ENCODE results near the gene SERPINE2. TPM values are rescaled to one million over a fixed set of nuclear protein-coding genes. Genes with fewer than 3 reads are reported as not detected.
A peak's percentile ranks its signal among the peaks of the same experiment; 100 is the strongest.

Gene SERPINE2
- total RNA-seq, 1 donor from 2014 or later, result 36.0 TPM

DNA sequence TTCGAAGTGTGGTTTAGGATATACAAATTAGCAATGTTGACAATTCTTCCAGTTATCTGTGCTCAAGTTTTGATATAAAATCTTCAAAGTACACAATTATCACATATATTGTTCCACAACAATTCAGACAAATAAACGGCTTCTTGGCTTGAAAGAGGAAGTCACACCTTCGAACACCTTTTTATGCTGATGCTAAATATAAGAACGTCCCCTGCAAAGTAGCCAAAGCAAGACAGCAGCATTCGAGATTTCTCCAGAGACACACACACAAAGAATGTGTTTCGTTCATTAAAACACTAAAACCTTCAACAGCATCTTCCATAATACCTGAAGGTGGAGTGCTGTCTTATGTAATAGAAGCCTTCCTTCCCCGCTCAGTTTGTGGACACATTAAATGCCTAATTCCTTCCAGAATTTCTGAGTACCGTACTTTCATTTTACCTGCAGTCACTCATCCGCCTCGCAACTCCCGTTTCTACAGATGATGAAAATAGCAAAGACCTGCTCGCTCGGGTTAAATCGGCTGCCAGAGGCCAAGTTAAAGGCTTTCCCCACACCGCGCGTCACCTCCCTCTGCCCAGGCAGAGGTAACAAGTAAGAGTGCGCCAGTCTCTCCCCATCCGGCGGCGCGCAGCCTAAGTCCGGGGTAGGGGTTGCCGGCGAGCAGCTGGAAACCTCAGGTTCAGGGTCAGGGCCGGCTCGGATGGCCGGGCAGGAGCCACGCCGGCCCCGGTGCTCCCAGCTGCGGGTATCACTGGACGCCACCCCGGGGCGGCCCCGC, 847 bp downstream of the SERPINE2 start:
- peaks cover 26% of the 10 kb centered on the region for H3K4me1 Mint-ChIP-seq
- no peak overlapping the region for H3K27ac Mint-ChIP-seq (ENCODE audit: unreplicated experiment)
- H3K27me3 Mint-ChIP-seq (ENCODE audit: low read depth), result peaks cover 59% of the 10 kb centered on the region
- peak; percentile 43 for DNase-seq (ENCODE audit: low read depth, low spot score)
- TF ChIP-seq, protein P1, sequence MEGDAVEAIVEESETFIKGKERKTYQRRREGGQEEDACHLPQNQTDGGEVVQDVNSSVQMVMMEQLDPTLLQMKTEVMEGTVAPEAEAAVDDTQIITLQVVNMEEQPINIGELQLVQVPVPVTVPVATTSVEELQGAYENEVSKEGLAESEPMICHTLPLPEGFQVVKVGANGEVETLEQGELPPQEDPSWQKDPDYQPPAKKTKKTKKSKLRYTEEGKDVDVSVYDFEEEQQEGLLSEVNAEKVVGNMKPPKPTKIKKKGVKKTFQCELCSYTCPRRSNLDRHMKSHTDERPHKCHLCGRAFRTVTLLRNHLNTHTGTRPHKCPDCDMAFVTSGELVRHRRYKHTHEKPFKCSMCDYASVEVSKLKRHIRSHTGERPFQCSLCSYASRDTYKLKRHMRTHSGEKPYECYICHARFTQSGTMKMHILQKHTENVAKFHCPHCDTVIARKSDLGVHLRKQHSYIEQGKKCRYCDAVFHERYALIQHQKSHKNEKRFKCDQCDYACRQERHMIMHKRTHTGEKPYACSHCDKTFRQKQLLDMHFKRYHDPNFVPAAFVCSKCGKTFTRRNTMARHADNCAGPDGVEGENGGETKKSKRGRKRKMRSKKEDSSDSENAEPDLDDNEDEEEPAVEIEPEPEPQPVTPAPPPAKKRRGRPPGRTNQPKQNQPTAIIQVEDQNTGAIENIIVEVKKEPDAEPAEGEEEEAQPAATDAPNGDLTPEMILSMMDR (conservative IDR thresholded peaks at IDR 0.05), result no peak
- no peaks in the 10 kb centered on the region for H3K36me3 Mint-ChIP-seq (ENCODE audit: low read depth)
- H3K9me3 Mint-ChIP-seq, result no peaks in the 10 kb centered on the region
- H3K4me3 Mint-ChIP-seq, result peak overlapping the region; percentile 90

- TF ChIP-seq, protein P1 (conservative IDR thresholded peaks at IDR 0.05), result no peak
- peaks cover 45% of the 10 kb centered on the region for H3K27me3 Mint-ChIP-seq (ENCODE audit: low read depth)
Observed at GRCh38 chr2:224036731-224037361, 2.2 kb downstream of the SERPINE2 start.

GRCh38 chr2:224034017-224034416, 5.1 kb downstream of the SERPINE2 start:
- no peaks in the 10 kb centered on the region for H3K9me3 Mint-ChIP-seq

More at GRCh38 chr2:224036731-224037361, 2.2 kb downstream of the SERPINE2 start:
- peak overlapping the region; percentile 76 for H3K4me3 Mint-ChIP-seq
- H3K4me1 Mint-ChIP-seq, result peaks cover 26% of the 10 kb centered on the region
- H3K36me3 Mint-ChIP-seq (ENCODE audit: low read depth), result no peaks in the 10 kb centered on the region
- no peak for DNase-seq (ENCODE audit: low read depth, low spot score)
- no peak overlapping the region for H3K27ac Mint-ChIP-seq (ENCODE audit: unreplicated experiment)
- H3K9me3 Mint-ChIP-seq, result no peaks in the 10 kb centered on the region

DNA sequence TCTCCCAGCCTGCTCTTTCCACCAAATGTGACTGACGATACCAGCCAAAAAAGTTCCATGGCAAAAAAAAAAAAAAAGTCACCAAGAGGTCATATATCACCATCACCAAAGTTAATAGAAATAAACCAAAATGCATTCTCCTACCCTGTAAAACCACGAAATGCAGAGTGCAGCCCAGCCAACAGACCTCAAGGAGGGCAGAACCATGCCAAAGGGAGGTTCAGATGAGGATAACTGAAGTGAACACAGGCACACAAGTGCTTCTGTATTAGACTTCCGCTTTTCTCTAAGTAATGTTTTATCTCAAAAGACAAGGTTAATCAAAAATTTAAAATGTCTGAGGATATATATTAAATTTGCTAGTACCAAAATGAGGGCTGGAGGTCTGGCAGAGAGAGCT, 5.5 kb downstream of the SERPINE2 start:
- no peak overlapping the region for H3K4me3 Mint-ChIP-seq
- TF ChIP-seq, protein P1 (conservative IDR thresholded peaks at IDR 0.05), result no peak
- no peaks in the 10 kb centered on the region for H3K9me3 Mint-ChIP-seq
- H3K27me3 Mint-ChIP-seq (ENCODE audit: low read depth), result peaks cover 21% of the 10 kb centered on the region
- H3K27ac Mint-ChIP-seq (ENCODE audit: unreplicated experiment), result no peak overlapping the region
- DNase-seq (ENCODE audit: low read depth, low spot score), result no peak
- H3K36me3 Mint-ChIP-seq (ENCODE audit: low read depth), result no peaks in the 10 kb centered on the region
- peaks cover 17% of the 10 kb centered on the region for H3K4me1 Mint-ChIP-seq

More at GRCh38 chr2:224034017-224034416, 5.1 kb downstream of the SERPINE2 start:
- peaks cover 17% of the 10 kb centered on the region for H3K4me1 Mint-ChIP-seq
- peak overlapping the region; percentile 7 for H3K4me3 Mint-ChIP-seq
- H3K36me3 Mint-ChIP-seq (ENCODE audit: low read depth), result no peaks in the 10 kb centered on the region
- DNase-seq (ENCODE audit: low read depth, low spot score), result no peak
- H3K27me3 Mint-ChIP-seq (ENCODE audit: low read depth), result peaks cover 21% of the 10 kb centered on the region
- H3K27ac Mint-ChIP-seq (ENCODE audit: unreplicated experiment), result peak overlapping the region; percentile 75
- TF ChIP-seq, protein P1 (conservative IDR thresholded peaks at IDR 0.05), result no peak

GRCh38 chr2:224032283-224032682, 6.8 kb downstream of the SERPINE2 start:
- DNase-seq (ENCODE audit: low read depth, low spot score), result no peak
- TF ChIP-seq, protein P1 (conservative IDR thresholded peaks at IDR 0.05), result no peak
- Mint-ChIP-seq H3K36me3 (ENCODE audit: low read depth) (no peaks in the 10 kb centered on the region), H3K27me3 (ENCODE audit: low read depth) (peaks cover 11% of the 10 kb centered on the region), H3K27ac (ENCODE audit: unreplicated experiment) (no peak overlapping the region), H3K9me3 (no peaks in the 10 kb centered on the region), H3K4me3 (no peak overlapping the region), H3K4me1 (peaks cover 16% of the 10 kb centered on the region)
